Osteoblast (primary cell): Measurements from ENCODE around the gene CNTNAP5. TPM values are rescaled to one million over a fixed set of nuclear protein-coding genes. Genes with fewer than 3 reads are reported as not detected.

Experiments
- DNase-seq: peaks from one replicate; pipeline ENCODE4 v3.0.0; 2011; ENCODE audit warnings: low spot score, mixed read lengths; ENCODE audit not compliant: insufficient read length; ENCODE audit errors: missing footprints
- H2AFZ ChIP-seq: 2 replicates; pipeline ENCODE4 v1.6.0; 2011; ENCODE audit warnings: mild to moderate bottlenecking, low read length
- H3K27ac ChIP-seq: 2 replicates; pipeline ENCODE4 v1.5.1; 2011; ENCODE audit warnings: mild to moderate bottlenecking, low read depth, low read length, moderate library complexity
- H3K27me3 ChIP-seq: 2 replicates; pipeline ENCODE4 v1.6.0; 2012; ENCODE audit warnings: mild to moderate bottlenecking, control low read depth, inconsistent platforms, low read length, moderate library complexity; ENCODE audit not compliant: insufficient read depth
- H3K36me3 ChIP-seq: 2 replicates; pipeline ENCODE4 v1.5.1; 2011; ENCODE audit warnings: mild to moderate bottlenecking, low read length, control low read depth, moderate library complexity; ENCODE audit not compliant: insufficient read depth
- H3K4me1 ChIP-seq: 2 replicates; pipeline ENCODE4 v1.5.1; 2011; ENCODE audit warnings: mild to moderate bottlenecking, low read length, control low read depth, moderate library complexity; ENCODE audit not compliant: insufficient read depth
- H3K4me2 ChIP-seq: 2 replicates; pipeline ENCODE4 v1.6.0; 2011; ENCODE audit warnings: mild to moderate bottlenecking, low read length; ENCODE audit not compliant: insufficient read depth
- H3K4me3 ChIP-seq: fragments of 200-600 bp; sonication (generic); 3 replicates; pipeline ENCODE4 v1.5.1; 2012; ENCODE audit warnings: mild to moderate bottlenecking, low read length, inconsistent platforms; ENCODE audit not compliant: insufficient read depth
- H3K79me2 ChIP-seq: 2 replicates; pipeline ENCODE4 v1.6.0; 2012; ENCODE audit warnings: mild to moderate bottlenecking, low read length, control low read depth, inconsistent platforms; ENCODE audit not compliant: insufficient read depth
- H3K9me3 ChIP-seq: 2 replicates; pipeline ENCODE4 v1.5.1; 2011; ENCODE audit warnings: low read depth, low read length, control low read depth
- H4K20me1 ChIP-seq: 2 replicates; pipeline ENCODE4 v1.6.0; 2012; ENCODE audit warnings: mild to moderate bottlenecking, low read length, control low read depth; ENCODE audit not compliant: insufficient read depth
- total RNA-seq: library from RNA; depleted of rRNA; stranded (reverse); fragments of >200 nt; gene quantifications from 2 replicates; pipeline ENCODE4 v1.2.3, GENCODE V29; 2012
- TF ChIP-seq, protein P1 (sequence below): IDR thresholded peaks from 2 replicates; pipeline ENCODE4 v1.5.1; 2011; ENCODE audit warnings: mild to moderate bottlenecking, low read depth, low read length, moderate library complexity; ENCODE audit errors: extremely low read depth

CNTNAP5 gene
- total RNA-seq, 1 donor, result not detected

- TF ChIP-seq, protein P1, sequence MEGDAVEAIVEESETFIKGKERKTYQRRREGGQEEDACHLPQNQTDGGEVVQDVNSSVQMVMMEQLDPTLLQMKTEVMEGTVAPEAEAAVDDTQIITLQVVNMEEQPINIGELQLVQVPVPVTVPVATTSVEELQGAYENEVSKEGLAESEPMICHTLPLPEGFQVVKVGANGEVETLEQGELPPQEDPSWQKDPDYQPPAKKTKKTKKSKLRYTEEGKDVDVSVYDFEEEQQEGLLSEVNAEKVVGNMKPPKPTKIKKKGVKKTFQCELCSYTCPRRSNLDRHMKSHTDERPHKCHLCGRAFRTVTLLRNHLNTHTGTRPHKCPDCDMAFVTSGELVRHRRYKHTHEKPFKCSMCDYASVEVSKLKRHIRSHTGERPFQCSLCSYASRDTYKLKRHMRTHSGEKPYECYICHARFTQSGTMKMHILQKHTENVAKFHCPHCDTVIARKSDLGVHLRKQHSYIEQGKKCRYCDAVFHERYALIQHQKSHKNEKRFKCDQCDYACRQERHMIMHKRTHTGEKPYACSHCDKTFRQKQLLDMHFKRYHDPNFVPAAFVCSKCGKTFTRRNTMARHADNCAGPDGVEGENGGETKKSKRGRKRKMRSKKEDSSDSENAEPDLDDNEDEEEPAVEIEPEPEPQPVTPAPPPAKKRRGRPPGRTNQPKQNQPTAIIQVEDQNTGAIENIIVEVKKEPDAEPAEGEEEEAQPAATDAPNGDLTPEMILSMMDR, result no peak
- Histone ChIP-seq H4K20me1 (no peaks in the 10 kb centered on the region), H3K4me2 (no peak overlapping the region), H2AFZ (no peak overlapping the region), H3K4me3 (no peak overlapping the region), H3K27ac (no peak overlapping the region), H3K27me3 (no peaks in the 10 kb centered on the region), H3K36me3 (no peaks in the 10 kb centered on the region), H3K4me1 (no peaks in the 10 kb centered on the region), H3K79me2 (no peaks in the 10 kb centered on the region), H3K9me3 (peaks cover 2% of the 10 kb centered on the region)
- no peak for DNase-seq
Observed at GRCh38 chr2:124450481-124450880, 425.4 kb downstream of the CNTNAP5 start.

DNA sequence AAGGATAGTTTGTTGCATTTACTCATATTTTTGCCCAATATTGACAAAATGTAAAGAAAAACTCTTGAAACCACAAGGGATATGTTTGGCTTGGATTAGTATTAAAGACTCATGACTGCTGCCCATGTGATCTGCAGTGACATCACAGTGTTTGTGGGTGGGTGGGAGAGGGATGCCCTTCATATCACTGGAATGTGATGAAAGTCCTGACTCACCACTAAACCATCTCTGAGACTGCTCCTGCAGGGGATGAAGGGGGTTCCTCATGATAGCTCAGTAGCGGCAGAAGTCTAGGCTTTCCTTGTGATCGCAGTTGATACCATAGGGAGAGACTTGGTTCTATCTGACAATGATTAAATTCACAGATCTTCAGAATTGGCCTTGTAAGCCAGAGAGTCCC is 451.2 kb downstream of the CNTNAP5 start:
- Histone ChIP-seq H2AFZ (no peak overlapping the region), H3K79me2 (no peaks in the 10 kb centered on the region), H3K9me3 (no peaks in the 10 kb centered on the region), H3K27ac (no peak overlapping the region), H3K4me3 (no peak overlapping the region), H3K4me1 (no peaks in the 10 kb centered on the region), H3K36me3 (no peaks in the 10 kb centered on the region), H4K20me1 (no peaks in the 10 kb centered on the region), H3K27me3 (no peaks in the 10 kb centered on the region), H3K4me2 (no peak overlapping the region)
- TF ChIP-seq, protein P1, result no peak
- DNase-seq, result no peak

GRCh38 chr2:124478761-124479160 is 453.7 kb downstream of the CNTNAP5 start:
- Histone ChIP-seq H3K4me3 (no peak overlapping the region), H3K27ac (no peak overlapping the region), H3K4me1 (no peaks in the 10 kb centered on the region), H3K36me3 (no peaks in the 10 kb centered on the region), H3K27me3 (no peaks in the 10 kb centered on the region), H3K4me2 (no peak overlapping the region), H3K79me2 (no peaks in the 10 kb centered on the region), H2AFZ (no peak overlapping the region), H4K20me1 (no peaks in the 10 kb centered on the region), H3K9me3 (peaks cover 2% of the 10 kb centered on the region)
- no peak for DNase-seq
- TF ChIP-seq, protein P1, result no peak

GRCh38 chr2:124480958-124481357 is 455.9 kb downstream of the CNTNAP5 start:
- Histone ChIP-seq H3K27ac (no peak overlapping the region), H4K20me1 (no peaks in the 10 kb centered on the region), H2AFZ (no peak overlapping the region), H3K4me3 (no peak overlapping the region), H3K4me2 (no peak overlapping the region), H3K36me3 (no peaks in the 10 kb centered on the region), H3K9me3 (peaks cover 2% of the 10 kb centered on the region), H3K4me1 (no peaks in the 10 kb centered on the region), H3K27me3 (no peaks in the 10 kb centered on the region), H3K79me2 (no peaks in the 10 kb centered on the region)
- no peak for DNase-seq
- TF ChIP-seq, protein P1, result no peak
